ENCODE measurements around the gene KCMF1.

DNA sequence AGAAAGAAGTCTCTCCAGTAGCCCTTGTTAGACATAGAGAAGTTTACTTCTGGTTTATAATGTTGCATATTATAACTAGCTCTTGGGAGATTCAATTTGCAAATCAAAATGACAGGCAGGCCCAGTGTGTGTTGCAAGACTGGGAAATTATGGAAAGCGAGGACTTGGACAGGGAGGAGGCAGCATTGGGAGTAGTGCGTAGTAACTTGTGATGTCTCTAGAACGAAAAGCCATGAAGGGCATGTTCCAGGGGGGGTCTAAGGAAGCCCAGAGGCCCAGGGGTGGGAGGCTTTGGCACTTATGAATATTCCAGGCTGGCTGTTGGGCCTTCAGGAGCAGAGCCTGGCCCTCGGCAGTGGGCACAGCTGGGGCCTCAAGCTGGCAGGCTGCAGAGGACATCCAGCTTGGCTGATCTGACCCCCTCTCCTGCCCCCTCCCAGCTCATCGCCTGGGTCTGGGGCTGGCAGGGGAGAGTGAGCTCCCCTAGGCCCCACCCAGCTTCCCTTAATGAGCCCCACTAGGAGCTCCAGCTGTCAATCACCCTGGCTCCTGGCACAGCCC is 107.0 kb downstream of the KCMF1 start:
- no peak for TF ChIP-seq EP300 (IDR thresholded peaks at IDR 0.05; ENCODE audit: borderline replicate concordance)
- no peak for TF ChIP-seq CREB1 (IDR thresholded peaks at IDR 0.05; ENCODE audit: low read depth)
- no peak for TF ChIP-seq REST (IDR thresholded peaks at IDR 0.05; ENCODE audit: low read depth)
- TF ChIP-seq YY1 (IDR thresholded peaks at IDR 0.05; ENCODE audit: low read depth), result no peak
- TF ChIP-seq TAF1 (IDR thresholded peaks at IDR 0.05; ENCODE audit: low read depth), result no peak
- TF ChIP-seq EGR1 (IDR thresholded peaks at IDR 0.05), result no peak
- TF ChIP-seq FOXM1 (IDR thresholded peaks at IDR 0.05; ENCODE audit: borderline replicate concordance, low read depth), result no peak
- TF ChIP-seq, protein P1, sequence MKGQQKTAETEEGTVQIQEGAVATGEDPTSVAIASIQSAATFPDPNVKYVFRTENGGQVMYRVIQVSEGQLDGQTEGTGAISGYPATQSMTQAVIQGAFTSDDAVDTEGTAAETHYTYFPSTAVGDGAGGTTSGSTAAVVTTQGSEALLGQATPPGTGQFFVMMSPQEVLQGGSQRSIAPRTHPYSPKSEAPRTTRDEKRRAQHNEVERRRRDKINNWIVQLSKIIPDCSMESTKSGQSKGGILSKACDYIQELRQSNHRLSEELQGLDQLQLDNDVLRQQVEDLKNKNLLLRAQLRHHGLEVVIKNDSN (IDR thresholded peaks at IDR 0.05), result no peak
- no peak for TF ChIP-seq MAX (IDR thresholded peaks at IDR 0.05)
- no peak for TF ChIP-seq NFIC (IDR thresholded peaks at IDR 0.05)
